GM13977 (cell line): ENCODE data around the gene ZFP3.
"Not testable (repeated sequence)": the region's sequence is repeated elsewhere in the genome, so short reads cannot be mapped to it uniquely, and the experiment has no call there.

Experiments
- DNase-seq: peaks from one replicate; pipeline ENCODE4 v3.0.0; 2012; ENCODE audit warnings: low spot score
- in situ Hi-C: fragments of 300-500 bp; cut with MboI; formaldehyde crosslinking; loops from one replicate; pipeline ENCODE4 v1.12.0; 2022; ENCODE audit warnings: low sequenced_read_pairs, low pct_unique_long_range_greater_than_20kb, mixed read lengths, inconsistent platforms; ENCODE audit not compliant: unreplicated experiment
- TF ChIP-seq, protein P1 (sequence below): IDR thresholded peaks from 2 replicates; pipeline ENCODE4 v1.5.1; 2012; ENCODE audit warnings: mild to moderate bottlenecking, control low read depth; ENCODE audit not compliant: insufficient read depth; ENCODE audit errors: extremely low read depth, missing control alignments

The ZFP3 gene

DNA sequence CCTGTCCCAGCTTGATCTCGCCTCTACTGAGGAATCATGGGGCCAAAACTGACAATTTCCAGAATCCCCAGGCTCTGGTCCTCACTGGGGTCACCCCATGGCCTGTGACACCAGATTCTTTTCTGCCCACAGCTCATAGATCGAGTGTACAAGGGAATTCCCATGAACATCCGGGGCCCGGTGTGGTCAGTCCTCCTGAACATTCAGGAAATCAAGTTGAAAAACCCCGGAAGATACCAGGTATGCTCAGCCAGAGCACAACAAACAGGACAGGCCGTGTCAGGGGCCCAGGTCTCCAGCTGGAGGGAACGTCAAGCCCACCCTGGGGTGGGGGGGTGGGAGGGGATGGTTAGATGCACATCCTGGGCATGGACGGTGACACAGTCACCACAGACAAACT is 55.0 kb downstream of the ZFP3 start:
- DNase-seq: no peak
- in situ Hi-C loops: no loop called here
- TF ChIP-seq, protein P1, sequence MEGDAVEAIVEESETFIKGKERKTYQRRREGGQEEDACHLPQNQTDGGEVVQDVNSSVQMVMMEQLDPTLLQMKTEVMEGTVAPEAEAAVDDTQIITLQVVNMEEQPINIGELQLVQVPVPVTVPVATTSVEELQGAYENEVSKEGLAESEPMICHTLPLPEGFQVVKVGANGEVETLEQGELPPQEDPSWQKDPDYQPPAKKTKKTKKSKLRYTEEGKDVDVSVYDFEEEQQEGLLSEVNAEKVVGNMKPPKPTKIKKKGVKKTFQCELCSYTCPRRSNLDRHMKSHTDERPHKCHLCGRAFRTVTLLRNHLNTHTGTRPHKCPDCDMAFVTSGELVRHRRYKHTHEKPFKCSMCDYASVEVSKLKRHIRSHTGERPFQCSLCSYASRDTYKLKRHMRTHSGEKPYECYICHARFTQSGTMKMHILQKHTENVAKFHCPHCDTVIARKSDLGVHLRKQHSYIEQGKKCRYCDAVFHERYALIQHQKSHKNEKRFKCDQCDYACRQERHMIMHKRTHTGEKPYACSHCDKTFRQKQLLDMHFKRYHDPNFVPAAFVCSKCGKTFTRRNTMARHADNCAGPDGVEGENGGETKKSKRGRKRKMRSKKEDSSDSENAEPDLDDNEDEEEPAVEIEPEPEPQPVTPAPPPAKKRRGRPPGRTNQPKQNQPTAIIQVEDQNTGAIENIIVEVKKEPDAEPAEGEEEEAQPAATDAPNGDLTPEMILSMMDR: no peak

DNA sequence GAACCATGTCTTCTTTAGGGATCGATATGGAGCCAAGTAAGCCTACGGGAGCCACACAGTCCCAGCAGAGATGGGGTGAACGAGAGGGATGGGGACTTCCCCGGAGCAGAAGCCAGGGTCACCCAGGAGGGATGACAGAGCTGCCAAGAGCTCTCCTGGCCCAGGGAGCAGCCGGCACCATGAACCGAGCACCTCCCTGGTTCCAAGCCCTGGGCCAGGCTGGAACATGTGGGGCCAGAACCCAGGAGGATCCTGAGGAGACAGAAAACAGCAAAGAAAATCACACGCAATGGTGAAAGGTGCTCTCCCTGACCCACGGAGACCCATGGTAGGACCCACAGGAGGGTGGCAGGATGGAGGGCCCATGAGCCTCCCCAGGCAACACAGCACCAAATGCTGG is 55.7 kb downstream of the ZFP3 start:
- DNase-seq, in situ Hi-C loops: not testable (repeated sequence)

DNA sequence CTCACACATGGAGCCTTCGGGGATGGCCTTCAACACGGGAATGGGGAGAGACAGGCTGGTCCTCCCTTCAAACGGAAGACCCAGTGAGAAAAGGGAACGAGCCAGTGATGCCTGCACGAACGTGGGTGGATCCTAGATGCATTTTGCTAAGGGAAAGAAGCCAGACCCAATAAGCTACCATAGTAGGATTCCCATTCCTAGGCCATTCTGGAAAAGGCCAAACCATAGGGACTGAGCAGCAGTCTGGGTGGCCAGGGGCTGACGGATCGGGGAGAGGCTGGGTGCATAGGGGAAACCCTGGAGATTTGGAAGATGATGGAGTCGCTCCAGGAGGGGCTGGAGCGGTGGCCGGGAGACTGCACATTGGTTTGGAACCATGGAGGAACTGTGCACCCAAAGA is 56.3 kb downstream of the ZFP3 start:
- in situ Hi-C loops, DNase-seq: not testable (repeated sequence)

DNA sequence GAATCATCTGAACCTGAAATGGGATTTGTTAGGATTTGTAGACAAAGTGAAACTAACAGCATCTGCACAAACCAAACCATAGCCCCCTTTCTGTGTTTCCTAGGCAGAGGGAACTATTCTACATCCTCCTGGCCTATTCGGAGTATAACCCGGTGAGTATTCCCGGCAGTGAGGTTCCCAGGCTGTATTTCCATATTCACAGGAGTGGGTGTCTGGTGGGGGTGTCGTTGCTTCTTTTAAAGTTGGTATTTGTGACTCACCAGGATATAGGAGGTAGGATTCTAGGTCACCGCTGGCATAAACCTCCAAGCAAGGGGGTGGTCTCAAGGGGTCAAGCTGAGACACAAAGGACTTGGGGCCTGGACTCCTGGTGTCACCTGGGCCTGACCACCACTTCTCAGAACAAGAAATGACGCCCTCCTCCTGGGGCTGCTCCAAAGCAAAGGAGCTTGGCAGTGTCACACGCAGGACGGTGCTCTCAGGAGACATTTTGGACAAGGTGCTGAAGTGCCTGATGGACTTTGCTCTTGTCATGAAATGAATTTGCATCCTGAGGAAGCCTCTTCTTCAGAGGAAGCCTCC is 57.0 kb downstream of the ZFP3 start:
- in situ Hi-C loops, DNase-seq: not testable (repeated sequence)

DNA sequence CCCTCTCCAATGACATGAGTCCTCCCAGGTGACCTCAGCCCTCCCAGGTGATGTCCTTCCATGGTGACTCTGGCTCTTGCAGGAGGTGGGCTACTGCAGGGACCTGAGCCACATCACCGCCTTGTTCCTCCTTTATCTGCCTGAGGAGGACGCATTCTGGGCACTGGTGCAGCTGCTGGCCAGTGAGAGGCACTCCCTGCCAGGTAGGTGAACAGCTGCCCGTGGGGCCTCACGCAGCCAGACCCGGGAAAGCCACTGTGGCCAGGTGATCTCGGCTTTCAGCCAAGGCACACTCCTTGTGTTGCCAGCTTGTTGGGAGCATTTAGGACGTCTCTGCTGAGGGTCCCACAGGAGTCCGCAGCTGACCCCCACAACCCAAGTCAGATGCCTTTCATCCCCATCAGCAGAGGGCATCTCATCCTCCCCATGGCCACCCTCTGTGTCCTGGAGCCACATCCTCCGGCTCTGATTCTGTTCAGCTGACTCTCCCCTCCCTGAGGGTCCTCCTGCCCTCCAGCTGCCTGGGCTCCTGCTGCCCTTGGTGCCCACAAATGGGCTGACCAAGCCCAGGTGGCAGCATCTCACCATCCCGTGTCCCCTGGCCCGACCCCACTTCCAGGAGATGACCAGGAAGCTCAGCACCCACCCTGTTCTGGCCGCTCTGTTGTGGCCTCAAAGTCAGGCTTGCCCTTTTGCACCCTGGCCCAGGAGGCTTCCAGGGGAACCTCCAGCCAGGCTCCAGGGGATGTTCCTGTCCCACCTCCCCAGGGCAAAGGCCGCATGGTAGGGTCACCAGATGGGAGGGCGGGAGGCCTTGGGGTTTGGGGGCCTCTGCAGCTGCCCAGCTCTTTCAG is 57.7 kb downstream of the ZFP3 start:
- TF ChIP-seq, protein P1: no peak

DNA sequence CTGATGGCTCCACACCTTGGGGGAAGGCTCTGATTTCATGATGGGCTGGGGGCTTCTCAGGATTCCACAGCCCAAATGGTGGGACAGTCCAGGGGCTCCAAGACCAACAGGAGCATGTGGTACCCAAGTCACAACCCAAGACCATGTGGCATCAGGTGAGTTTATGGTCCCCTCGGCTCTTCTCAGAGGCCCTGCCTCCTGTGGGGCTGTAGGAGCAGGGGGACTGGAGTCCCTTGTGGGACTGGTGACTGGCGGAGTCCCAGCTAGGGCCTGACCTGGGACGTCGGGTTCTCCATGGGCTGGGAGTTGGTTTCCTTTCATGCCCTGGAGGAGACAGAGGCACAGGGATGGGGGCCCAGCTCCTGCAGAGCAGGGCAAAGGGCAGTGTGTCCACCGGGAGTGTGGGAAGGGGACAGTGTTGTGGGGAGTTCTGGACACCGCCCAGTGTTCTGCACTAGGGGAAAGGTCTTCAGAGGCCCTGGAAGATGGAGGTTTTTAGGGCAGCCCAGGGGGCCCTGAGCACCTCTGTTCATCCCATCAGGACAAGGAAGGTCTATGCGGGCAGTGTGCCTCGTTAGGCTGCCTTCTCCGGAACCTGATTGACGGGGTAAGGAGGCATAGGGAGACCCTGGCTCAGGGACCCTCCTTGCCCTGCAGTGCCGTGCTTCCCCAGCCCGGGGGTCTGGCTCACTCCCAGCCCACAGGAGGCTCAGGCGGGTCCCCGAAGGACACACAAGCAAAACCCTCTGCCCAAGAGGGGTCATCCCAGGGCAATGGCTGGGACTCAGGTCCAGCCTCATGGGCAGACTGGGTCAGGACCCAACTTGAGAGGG is 58.5 kb downstream of the ZFP3 start:
- DNase-seq, in situ Hi-C loops: not testable (repeated sequence)

More for the DNA sequence above, 57.7 kb downstream of the ZFP3 start:
- in situ Hi-C loops: no loop called here
- no peak for DNase-seq

DNA sequence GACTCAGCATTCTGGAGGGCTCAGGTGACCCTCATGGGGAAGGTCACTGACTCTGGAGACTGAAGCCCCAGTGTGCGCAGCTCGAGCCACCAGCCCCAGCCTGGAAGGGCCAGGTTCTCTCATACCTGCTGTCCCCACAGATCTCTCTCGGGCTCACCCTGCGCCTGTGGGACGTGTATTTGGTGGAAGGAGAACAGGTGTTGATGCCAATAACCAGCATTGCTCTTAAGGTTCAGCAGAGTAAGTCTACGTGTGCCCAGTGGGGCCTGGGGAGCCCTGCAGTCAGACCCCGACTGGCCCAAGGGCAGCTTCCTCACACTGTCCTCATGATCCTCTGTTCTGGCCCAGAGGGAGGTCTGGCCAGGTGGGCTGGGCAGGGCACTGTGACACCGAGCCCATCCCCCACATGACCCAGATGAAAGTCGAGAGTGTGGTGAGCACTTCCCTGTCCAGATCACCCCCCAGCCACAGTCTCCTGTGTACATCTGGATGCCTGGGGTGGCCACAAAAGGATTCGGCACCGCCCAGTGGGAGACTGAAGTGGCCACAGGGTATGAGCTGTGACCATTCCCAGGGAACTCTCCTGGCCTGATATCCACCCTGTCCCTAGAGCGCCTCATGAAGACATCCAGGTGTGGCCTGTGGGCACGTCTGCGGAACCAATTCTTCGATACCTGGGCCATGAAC is 59.4 kb downstream of the ZFP3 start:
- in situ Hi-C loops, DNase-seq: not testable (repeated sequence)

DNA sequence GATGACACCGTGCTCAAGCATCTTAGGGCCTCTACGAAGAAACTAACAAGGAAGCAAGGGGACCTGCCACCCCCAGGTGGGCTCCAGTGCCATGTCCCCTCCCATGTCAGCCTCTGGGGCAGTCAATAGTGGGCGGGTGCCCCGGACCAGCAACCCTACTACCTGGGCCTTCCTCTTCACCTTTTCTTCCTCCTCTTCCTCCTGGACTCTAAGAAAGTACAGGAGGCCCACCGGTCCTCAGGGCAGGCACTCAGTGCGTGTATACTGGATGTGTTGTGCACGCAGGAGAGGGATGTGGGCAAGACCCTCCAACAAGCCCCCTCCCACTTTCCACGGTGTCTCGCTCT is 59.9 kb downstream of the ZFP3 start:
- in situ Hi-C loops, DNase-seq: not testable (repeated sequence)

DNA sequence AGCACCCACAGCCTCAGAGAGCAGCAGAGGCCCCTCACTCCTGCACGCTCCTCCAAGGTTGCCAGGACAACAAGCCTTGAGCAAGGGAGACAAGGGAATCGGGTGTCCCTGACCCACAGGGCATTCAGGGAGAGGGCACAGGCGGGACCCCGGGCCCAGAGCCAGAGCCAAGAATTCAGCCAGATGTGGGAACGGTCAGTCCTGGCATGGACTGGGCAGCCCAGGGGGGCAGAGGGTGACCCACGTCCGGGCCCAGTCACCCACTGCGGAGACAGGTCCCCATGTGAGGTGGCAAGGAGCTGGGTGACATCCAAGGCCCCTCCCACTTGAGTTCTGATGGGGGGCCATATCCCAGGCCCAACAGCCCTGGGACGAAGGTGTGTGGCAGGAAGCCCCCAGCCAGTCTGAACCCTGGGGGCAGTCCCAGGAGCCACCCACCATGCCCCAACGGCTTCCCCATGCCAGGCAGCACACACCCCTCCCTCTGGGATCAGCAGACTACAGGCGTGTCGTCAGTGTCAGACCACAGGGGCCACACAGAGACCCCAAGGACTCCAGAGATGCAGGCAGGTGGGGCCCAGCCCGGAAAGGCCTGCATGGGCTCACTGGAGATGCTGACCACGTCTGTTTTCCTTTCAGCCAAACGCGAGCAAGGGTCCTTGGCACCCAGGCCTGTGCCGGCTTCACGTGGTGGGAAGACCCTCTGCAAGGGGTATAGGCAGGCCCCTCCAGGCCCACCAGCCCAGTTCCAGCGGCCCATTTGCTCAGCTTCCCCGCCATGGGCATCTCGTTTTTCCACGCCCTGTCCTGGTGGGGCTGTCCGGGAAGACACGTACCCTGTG is 60.6 kb downstream of the ZFP3 start:
- DNase-seq: no peak
- in situ Hi-C loops: no loop called here
- TF ChIP-seq, protein P1: no peak
